Measurements from ENCODE around the gene UGT1A4. TPM values are rescaled to one million over a fixed set of nuclear protein-coding genes. Genes with fewer than 3 reads are reported as not detected.

Gene UGT1A4
- total and polyA plus RNA-seq, 2 donors (not counting 3 experiments of a cell fraction or from before 2014, with no cell fraction given) = not detected

DNA sequence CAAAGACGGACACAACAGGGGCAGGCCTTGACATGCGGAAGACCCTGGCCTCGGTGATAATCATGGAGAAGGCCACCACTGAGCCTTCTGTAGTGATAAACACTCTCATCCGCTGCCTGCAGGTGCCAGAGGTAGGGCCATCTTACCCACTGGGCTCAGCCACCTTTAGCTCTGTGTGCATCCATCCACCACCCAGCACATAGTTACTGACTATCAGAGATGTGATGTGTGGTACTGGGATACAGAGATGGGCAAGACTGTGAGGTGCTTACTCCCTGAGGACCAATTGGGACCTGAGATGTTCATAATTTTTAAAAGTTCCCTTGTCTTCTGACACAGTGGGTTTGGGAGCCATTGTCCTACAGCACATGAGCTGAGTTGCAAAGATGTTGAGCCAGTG lies 61.2 kb downstream of the UGT1A4 start:
- intact Hi-C loops (cut with micrococcal nuclease) (no loop called here), dilution Hi-C loops (cut with MboI; ENCODE audit: extremely low pct_ligation_motif_present, low sequenced_read_pairs) (no loop called here)
- Histone ChIP-seq H3K4me1 (ENCODE audit: control insufficient read depth, extremely low read depth, insufficient read depth, low read length) (no peaks in the 10 kb centered on the region), H4K20me1 (replicated peaks; ENCODE audit: control insufficient read depth, extremely low read depth, insufficient read depth, low read length) (no peaks in the 10 kb centered on the region), H3K9ac (replicated peaks; ENCODE audit: extremely low read depth, insufficient read depth, low read length) (no peak overlapping the region), H3K9me1 (replicated peaks; ENCODE audit: control insufficient read depth, extremely low read depth, insufficient read depth, low read length) (no peaks in the 10 kb centered on the region), H3K4me3 (replicated peaks in 1 of 3; ENCODE audit: insufficient read depth in 1 of 3, low read depth in 1 of 3, low read length in 3 of 3) (no peak overlapping the region), H3K27me3 (ENCODE audit: control insufficient read depth in 2 of 2, insufficient read depth in 2 of 2, low read length in 2 of 2) (no peaks in the 10 kb centered on the region), H3K4me2 (ENCODE audit: insufficient read depth, low read length) (no peak overlapping the region), H3K27ac (ENCODE audit: insufficient read depth, low read depth, low read length) (no peak overlapping the region), H2AFZ (ENCODE audit: low read depth, low read length) (no peak overlapping the region), H3K9me3 (replicated peaks; ENCODE audit: control insufficient read depth, insufficient read depth, low read length) (no peaks in the 10 kb centered on the region), H3K79me2 (ENCODE audit: control insufficient read depth, insufficient read depth, low read length) (no peaks in the 10 kb centered on the region), H3K36me3 (ENCODE audit: control insufficient read depth in 2 of 2, extremely low read depth in 1 of 2, insufficient read depth in 2 of 2, low read length in 2 of 2) (no peaks in the 10 kb centered on the region)
- DNase-seq (ENCODE audit: low read depth, low spot score) (no peak), FAIRE-seq (no peak)
- no peak for TF ChIP-seq JUN (IDR thresholded peaks at IDR 0.05; ENCODE audit: borderline replicate concordance, insufficient read depth, insufficient read length, low read depth)
- TF ChIP-seq, protein P1, sequence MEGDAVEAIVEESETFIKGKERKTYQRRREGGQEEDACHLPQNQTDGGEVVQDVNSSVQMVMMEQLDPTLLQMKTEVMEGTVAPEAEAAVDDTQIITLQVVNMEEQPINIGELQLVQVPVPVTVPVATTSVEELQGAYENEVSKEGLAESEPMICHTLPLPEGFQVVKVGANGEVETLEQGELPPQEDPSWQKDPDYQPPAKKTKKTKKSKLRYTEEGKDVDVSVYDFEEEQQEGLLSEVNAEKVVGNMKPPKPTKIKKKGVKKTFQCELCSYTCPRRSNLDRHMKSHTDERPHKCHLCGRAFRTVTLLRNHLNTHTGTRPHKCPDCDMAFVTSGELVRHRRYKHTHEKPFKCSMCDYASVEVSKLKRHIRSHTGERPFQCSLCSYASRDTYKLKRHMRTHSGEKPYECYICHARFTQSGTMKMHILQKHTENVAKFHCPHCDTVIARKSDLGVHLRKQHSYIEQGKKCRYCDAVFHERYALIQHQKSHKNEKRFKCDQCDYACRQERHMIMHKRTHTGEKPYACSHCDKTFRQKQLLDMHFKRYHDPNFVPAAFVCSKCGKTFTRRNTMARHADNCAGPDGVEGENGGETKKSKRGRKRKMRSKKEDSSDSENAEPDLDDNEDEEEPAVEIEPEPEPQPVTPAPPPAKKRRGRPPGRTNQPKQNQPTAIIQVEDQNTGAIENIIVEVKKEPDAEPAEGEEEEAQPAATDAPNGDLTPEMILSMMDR (IDR thresholded peaks at IDR 0.05; ENCODE audit: extremely low read depth in 1 of 2, insufficient read depth in 1 of 2, low read depth in 1 of 2, low read length in 2 of 2) = no peak
- no peak for TF ChIP-seq EZH2 (IDR thresholded peaks at IDR 0.05; ENCODE audit: borderline replicate concordance, low read depth, low read length, severe bottlenecking)
- no peak for TF ChIP-seq POLR2A (IDR thresholded peaks at IDR 0.05; ENCODE audit: low read depth, low read length)
- no peak for TF ChIP-seq FOS (IDR thresholded peaks at IDR 0.05; ENCODE audit: borderline replicate concordance, insufficient read depth, low read length)
- no peak for TF ChIP-seq POLR2AphosphoS5 (IDR thresholded peaks at IDR 0.05; ENCODE audit: insufficient read depth, low read depth, low read length)
- TF ChIP-seq MYC (IDR thresholded peaks at IDR 0.05; ENCODE audit: low read depth, low read length) = no peak
- TF ChIP-seq GATA2 (IDR thresholded peaks at IDR 0.05; ENCODE audit: insufficient read depth, insufficient read length, low read depth, low read length) = no peak
- TF ChIP-seq, protein P2, sequence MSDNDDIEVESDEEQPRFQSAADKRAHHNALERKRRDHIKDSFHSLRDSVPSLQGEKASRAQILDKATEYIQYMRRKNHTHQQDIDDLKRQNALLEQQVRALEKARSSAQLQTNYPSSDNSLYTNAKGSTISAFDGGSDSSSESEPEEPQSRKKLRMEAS (IDR thresholded peaks at IDR 0.05; ENCODE audit: insufficient read depth, insufficient read length) = no peak
- POLR2A ChIA-PET = no interaction called here
- CTCF ChIA-PET = no interaction called here
- no TSS peak for BruUV-seq (replicated peaks)

Data from endothelial cell of umbilical vein (primary cell).